Tibial artery (tissue), 4 donors: ENCODE measurements around the gene FARSB.

Experiments used
- DNase-seq, 2 donors: peaks; one replicate each; pipeline ENCODE4 v3.0.0-alpha.2; 2019
- H3K27ac ChIP-seq, 2 donors: fragments of 200-600 bp; sonication (generic) in 1 of 2; 1 replicate in 1 of 2; 2 replicates in 1 of 2; pipeline ENCODE4 v1.5.1; 2018 to 2019; ENCODE audit warnings: mild to moderate bottlenecking in 1 of 2
- H3K27me3 ChIP-seq, 2 donors: fragments of 200-600 bp; sonication (generic) in 1 of 2; one replicate each; pipeline versions ENCODE4 v1.5.1 to v1.6.0; 2016 to 2019
- H3K36me3 ChIP-seq, 3 donors: fragments of 200-600 bp; sonication (generic) in 2 of 3; one replicate each; pipeline ENCODE4 v1.5.1; 2016 to 2019; ENCODE audit warnings: mild to moderate bottlenecking in 2 of 3
- H3K4me1 ChIP-seq, 4 donors: fragments of 200-600 bp; sonication (generic) in 2 of 4; 1 replicate in 3 of 4; 2 replicates in 1 of 4; pipeline ENCODE4 v1.5.1; 2016 to 2019
- H3K4me3 ChIP-seq, 2 donors: fragments of 200-600 bp; sonication (generic) in 1 of 2; 1 replicate in 1 of 2; 2 replicates in 1 of 2; pipeline ENCODE4 v1.5.1; 2018 to 2019; ENCODE audit warnings: mild to moderate bottlenecking in 2 of 2
- H3K9me3 ChIP-seq, 3 donors: fragments of 200-600 bp; sonication (generic) in 1 of 3; one replicate each; pipeline ENCODE4 v1.5.1; 2016 to 2019
- intact Hi-C: fragments of 100-400 bp; cut with DNase I; formaldehyde crosslinking; loops from one replicate; pipeline ENCODE4 v1.15.0; 2023; ENCODE audit warnings: low total_unique reads
- TF ChIP-seq, protein P1 (sequence below), 2 experiments: fragments of 200-600 bp in 1 of 2; fragments of 450-650 bp in 1 of 2; IDR thresholded peaks; one replicate each; pipeline ENCODE4 v1.5.1; 2017 to 2019; ENCODE audit warnings: antibody characterized with exemption in 2 of 2, mild to moderate bottlenecking in 1 of 2, moderate library complexity in 1 of 2

FARSB gene

DNA sequence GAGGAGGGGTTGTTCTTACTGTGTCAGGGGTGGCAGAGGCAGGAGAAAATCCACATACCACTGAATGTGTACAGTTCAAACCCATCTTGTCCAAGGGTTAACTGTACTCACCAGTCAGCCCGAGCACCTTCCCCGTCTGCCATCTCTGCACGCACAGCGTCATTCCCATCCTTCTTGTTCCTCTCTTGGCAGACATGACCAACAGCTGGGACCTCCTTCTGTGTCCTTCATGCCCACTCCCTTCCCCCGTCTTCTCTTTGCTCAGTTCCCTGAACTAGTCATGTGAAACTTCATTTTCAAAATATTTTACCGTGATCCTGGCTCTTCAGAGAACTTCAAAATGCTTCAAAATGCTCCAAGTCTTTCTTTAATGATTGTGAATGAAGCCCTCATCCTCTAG is 92.0 kb downstream of the FARSB start:
- Histone ChIP-seq H3K4me3 (no peak overlapping the region), H3K4me1 (no peaks in the 10 kb centered on the region), H3K27ac (no peak overlapping the region), H3K27me3 (no peaks in the 10 kb centered on the region), H3K36me3 (peaks cover 6 to 19% (median 16%) of the 10 kb centered on the region in 3 donors), H3K9me3 (no peaks in the 10 kb centered on the region)
- TF ChIP-seq, protein P1, sequence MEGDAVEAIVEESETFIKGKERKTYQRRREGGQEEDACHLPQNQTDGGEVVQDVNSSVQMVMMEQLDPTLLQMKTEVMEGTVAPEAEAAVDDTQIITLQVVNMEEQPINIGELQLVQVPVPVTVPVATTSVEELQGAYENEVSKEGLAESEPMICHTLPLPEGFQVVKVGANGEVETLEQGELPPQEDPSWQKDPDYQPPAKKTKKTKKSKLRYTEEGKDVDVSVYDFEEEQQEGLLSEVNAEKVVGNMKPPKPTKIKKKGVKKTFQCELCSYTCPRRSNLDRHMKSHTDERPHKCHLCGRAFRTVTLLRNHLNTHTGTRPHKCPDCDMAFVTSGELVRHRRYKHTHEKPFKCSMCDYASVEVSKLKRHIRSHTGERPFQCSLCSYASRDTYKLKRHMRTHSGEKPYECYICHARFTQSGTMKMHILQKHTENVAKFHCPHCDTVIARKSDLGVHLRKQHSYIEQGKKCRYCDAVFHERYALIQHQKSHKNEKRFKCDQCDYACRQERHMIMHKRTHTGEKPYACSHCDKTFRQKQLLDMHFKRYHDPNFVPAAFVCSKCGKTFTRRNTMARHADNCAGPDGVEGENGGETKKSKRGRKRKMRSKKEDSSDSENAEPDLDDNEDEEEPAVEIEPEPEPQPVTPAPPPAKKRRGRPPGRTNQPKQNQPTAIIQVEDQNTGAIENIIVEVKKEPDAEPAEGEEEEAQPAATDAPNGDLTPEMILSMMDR (IDR thresholded peaks at IDR 0.05): no peak
- DNase-seq: no peak
- intact Hi-C loops: loop anchor here (5.0 kb wide), 1 partner anchor 247 kb away; no protein-coding TSS in a partner anchor

DNA sequence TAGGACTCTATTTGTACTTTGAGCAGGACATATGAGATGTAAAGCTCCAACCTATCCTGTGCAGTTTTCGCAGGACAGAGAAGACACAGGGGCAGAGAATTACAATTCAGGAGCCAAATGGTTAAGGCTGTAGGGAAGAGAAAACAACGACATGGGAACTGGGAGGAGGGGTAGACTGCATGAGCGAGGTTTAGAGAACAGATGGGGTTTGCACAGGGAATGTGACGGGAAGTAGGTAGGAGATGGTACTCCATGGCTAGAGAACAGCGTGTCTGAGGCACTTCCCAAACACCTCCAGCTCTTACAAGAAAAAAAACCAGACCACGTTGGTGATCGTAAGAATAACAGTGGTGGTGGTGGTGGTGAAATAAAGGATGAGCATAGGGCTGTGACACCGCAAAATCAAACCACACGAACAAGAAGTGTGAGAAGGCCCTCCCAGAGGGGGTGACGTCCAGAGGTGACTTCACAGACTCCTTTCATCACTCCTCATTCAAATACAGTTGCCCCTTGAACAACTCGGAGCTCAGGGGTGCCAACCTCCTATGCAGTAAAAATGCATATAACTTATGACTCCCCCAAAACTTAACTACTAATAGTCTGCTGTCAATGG is 92.7 kb downstream of the FARSB start:
- Histone ChIP-seq H3K27me3 (no peaks in the 10 kb centered on the region), H3K4me3 (no peak overlapping the region), H3K9me3 (no peaks in the 10 kb centered on the region), H3K4me1 (no peaks in the 10 kb centered on the region), H3K36me3 (peaks cover 0 to 14% (median 9%) of the 10 kb centered on the region in 3 donors), H3K27ac (no peak overlapping the region)
- intact Hi-C loops: loop anchor here (5.0 kb wide), 1 partner anchor 246 kb away; no protein-coding TSS in a partner anchor
- DNase-seq: no peak
- TF ChIP-seq, protein P1 (IDR thresholded peaks at IDR 0.05): no peak

DNA sequence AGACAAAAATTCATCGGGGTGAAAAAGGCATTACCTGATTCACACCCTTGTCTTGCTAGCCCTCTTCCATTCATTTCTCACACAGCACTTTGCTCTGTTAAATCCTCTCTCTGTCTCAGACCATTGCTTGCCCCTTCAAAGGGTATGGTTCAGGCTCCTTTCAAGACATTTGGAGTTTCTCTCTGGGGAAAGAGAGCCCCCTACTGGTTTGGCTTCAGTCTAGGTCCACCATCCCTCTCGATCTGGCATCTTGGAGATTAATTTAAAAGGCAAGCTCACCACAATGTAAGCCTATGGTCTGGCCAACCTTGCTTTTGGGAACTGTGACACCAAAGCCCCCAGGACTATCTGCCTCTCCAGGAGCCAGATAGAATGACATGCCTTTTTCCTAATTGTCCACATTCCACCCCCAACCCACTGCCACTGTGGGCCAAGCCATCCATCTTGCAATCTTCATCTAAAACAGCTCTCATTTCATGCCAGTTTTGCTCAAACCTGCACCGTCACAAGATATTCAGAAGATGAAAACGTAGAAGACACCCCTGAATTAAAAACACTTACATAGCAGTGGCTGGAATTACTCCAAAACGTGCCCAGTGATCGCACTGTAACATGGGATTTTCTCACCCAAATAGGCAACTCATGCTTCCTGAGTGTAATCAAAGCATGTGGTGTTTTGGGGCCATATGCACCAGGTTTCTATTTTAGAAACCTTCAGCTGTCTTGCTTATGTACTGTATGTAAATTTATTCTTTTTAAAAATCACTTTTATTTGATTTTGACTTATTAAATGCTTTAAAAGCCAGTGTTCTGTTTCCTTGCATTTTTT is 93.9 kb downstream of the FARSB start:
- DNase-seq: no peak
- TF ChIP-seq, protein P1 (IDR thresholded peaks at IDR 0.05): peak in 1 of 2 experiments; percentile 14
- peaks cover 0 to 9% (median 2%) of the 10 kb centered on the region in 3 donors for H3K36me3 ChIP-seq
- H3K4me1 ChIP-seq: no peaks in the 10 kb centered on the region
- no peak overlapping the region for H3K4me3 ChIP-seq
- intact Hi-C loops: loop anchor here (5.0 kb wide), 1 partner anchor 245 kb away; no protein-coding TSS in a partner anchor
- H3K9me3 ChIP-seq: no peaks in the 10 kb centered on the region
- H3K27ac ChIP-seq: no peak overlapping the region
- no peaks in the 10 kb centered on the region for H3K27me3 ChIP-seq

- Histone ChIP-seq H3K9me3 (no peaks in the 10 kb centered on the region), H3K4me3 (no peak overlapping the region), H3K27me3 (peaks cover 0 to 2% of the 10 kb centered on the region in 2 donors), H3K36me3 (peaks cover 0 to under 1% (median 0%) of the 10 kb centered on the region in 3 donors), H3K4me1 (no peaks in the 10 kb centered on the region), H3K27ac (no peak overlapping the region)
- intact Hi-C loops: loop anchor here (5.0 kb wide), 1 partner anchor 244 kb away; no protein-coding TSS in a partner anchor
- TF ChIP-seq, protein P1 (IDR thresholded peaks at IDR 0.05): no peak
- DNase-seq: no peak
These were observed 94.7 kb downstream of the FARSB start for GRCh38 chr2:222561151-222561550.

DNA sequence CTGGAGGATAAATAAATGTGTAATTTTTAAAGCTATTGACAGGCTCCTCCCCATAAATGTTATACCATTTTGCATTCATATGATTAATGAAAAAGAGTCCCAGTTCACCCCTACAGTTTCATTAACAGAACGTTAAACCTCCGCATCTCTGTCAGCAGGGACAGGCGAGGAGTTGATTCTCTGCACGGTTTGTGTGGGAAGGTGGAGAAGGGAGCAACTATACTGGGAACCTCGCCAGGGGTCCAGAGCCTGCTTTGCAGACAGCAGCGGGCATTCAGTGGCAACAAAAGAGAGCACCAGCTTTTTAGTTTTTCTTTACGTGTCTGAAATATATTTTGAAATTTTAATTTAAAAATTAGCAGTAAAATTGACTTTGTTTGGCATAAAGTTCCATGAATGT is 101.4 kb downstream of the FARSB start:
- H3K36me3 ChIP-seq: no peaks in the 10 kb centered on the region
- intact Hi-C loops: no loop called here
- no peak overlapping the region for H3K27ac ChIP-seq
- peaks cover 0 to 6% of the 10 kb centered on the region in 2 donors for H3K27me3 ChIP-seq
- no peaks in the 10 kb centered on the region for H3K9me3 ChIP-seq
- H3K4me1 ChIP-seq: no peaks in the 10 kb centered on the region
- DNase-seq: no peak
- no peak overlapping the region for H3K4me3 ChIP-seq
- TF ChIP-seq, protein P1 (IDR thresholded peaks at IDR 0.05): no peak
